ENCODE data around the gene MELTF.
A peak's percentile ranks its signal among the peaks of the same experiment; 100 is the strongest.

The MELTF gene

GRCh38 chr3:196991581-196992460, 37.8 kb downstream of the MELTF start:
- DNase-seq = no peak

GRCh38 chr3:196990601-196991007, 39.0 kb downstream of the MELTF start:
- DNase-seq = no peak

GRCh38 chr3:196989721-196990262, 39.8 kb downstream of the MELTF start:
- DNase-seq = no peak

- DNase-seq = no peak
These were observed 41.2 kb downstream of the MELTF start for GRCh38 chr3:196988241-196989029.

- DNase-seq = no peak
These were observed 42.6 kb downstream of the MELTF start for GRCh38 chr3:196987022-196987421.

- DNase-seq = no peak
These were observed 43.4 kb downstream of the MELTF start for GRCh38 chr3:196985954-196986885.

- no peak for DNase-seq
These were observed 44.3 kb downstream of the MELTF start for GRCh38 chr3:196985298-196985697.

- no peak for DNase-seq
These were observed 46.4 kb downstream of the MELTF start for GRCh38 chr3:196983186-196983585.

- DNase-seq = no peak
These were observed 48.0 kb downstream of the MELTF start for GRCh38 chr3:196981657-196982056.

- no peak for DNase-seq
These were observed 50.1 kb downstream of the MELTF start for GRCh38 chr3:196979545-196979944.

GRCh38 chr3:196976941-196977340, 52.7 kb downstream of the MELTF start:
- no peak for DNase-seq

GRCh38 chr3:196975349-196975748, 54.3 kb downstream of the MELTF start:
- no peak for DNase-seq

GRCh38 chr3:196974661-196975060, 55.0 kb downstream of the MELTF start:
- DNase-seq = no peak

- DNase-seq = no peak
These were observed 58.4 kb downstream of the MELTF start for GRCh38 chr3:196971094-196971698.

- no peak for DNase-seq
These were observed 59.0 kb downstream of the MELTF start for GRCh38 chr3:196970547-196971093.

- DNase-seq = peak; percentile 79
These were observed 59.7 kb downstream of the MELTF start for GRCh38 chr3:196969660-196970546.

- DNase-seq = peak; percentile 61
These were observed 60.4 kb downstream of the MELTF start for GRCh38 chr3:196969134-196969659.

- peak; percentile 63 for DNase-seq
These were observed 61.1 kb downstream of the MELTF start, which contains the start of gene PIGZ for GRCh38 chr3:196968233-196969133. TSS of gene PIGZ (minus strand) at chr3:196968833. CDS start at chr3:196952031, 16,802 bp downstream.

Data from activated T-cell treated with anti-CD3 and anti-CD28 coated beads, Interleukin-2, amount 50 U/mL, for 1 hour (primary cell).